ENCODE results near the gene LRTM2.

LRTM2 gene

DNA sequence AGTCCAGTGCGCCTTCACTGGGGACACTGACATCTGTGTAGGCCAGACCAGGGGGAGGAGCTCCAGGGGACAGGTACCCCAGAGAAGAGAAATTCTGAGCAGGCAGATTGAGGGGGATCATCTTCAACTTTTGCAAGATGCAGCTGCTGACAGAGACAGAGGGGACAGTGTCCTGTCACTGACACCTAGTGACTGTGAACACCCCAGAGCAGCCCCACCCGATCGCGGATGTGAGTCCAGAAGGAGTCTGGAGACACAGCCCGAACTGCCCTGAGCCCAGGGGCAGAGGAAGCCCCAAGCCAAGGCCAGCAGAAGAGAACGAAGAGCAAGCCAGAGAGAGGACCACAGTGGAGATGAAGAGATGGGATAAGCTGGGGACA is 21.7 kb upstream of the LRTM2 start:
- no peak for DNase-seq

GRCh38 chr12:1799051-1799881 is 21.1 kb upstream of the LRTM2 start:
- no peak for DNase-seq

- no peak for DNase-seq
Observed at GRCh38 chr12:1799882-1800400, 20.4 kb upstream of the LRTM2 start.

GRCh38 chr12:1800401-1801302 is 19.7 kb upstream of the LRTM2 start:
- peak; percentile 41 for DNase-seq

DNA sequence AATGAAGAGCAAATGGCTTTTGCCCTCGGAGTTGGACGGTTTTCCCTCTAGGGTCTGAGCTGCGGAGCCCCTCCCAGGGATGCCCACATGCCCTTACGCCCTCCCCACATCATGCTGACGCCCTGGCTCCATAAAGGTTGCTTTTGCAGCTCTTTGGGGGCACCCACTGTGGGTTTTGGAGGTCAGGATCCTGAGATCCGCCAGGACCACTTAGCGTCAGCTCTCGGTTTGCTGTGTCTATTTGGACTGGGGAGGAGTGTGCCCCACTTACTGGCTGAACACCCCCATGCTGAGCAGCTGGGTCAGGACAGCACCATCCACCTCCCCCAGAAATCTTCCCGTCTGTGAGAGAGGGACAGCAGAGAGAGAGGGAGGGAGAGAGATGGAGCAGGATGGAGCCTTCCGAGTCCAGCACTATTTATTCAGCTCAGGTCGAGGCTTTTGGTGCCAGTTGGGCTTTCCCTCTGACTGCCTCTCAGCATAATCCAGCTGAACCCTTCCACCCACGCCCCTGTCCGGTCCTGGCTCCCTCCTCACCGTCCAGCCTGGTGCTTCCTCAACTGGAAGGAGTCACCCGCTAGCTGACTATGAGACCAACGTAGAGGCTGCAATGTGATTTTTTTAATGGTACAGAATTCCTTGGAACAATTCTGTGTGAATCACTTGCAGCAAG is 18.9 kb upstream of the LRTM2 start:
- no peak for DNase-seq

- no peak for DNase-seq
Observed at GRCh38 chr12:1803736-1804135, 16.6 kb upstream of the LRTM2 start.

DNA sequence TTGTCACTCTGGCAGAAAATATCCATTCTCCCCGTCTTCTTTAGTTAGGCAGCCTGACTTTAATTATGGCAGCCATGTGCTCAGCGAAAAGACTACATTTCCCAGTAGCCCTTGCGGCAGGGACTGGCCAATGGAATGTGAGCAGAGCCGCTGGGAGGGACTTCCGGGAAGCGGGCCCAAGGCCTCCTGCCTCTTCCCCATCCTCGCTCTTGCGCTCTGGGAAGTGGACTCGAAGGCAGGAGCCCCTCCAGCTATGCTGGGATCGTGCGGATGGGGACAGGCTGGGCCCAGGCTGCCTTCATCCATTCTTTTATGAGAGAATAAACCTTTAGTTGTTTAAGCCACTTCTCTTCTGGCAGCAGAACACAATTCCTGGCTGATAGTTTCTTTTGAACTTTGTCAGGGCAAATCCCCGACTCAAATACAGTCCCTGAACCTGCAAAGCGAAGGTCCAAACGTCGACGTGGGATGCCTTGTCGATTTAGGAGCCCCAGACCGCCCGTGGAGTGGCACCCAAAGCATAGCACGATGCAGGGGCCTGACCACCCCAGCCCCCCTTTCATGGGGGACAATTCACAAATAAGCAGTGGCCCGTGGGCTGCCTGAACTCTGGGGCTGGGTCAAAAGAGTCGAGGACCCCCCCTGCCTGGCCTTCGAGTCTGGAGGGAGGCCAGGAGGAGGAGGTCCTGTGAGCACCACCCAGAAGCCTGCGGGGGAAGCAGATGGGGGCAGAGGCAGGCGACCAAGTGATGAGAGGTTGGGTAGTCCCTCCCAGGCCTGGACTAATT is 15.6 kb upstream of the LRTM2 start:
- DNase-seq, result peak; percentile 91

GRCh38 chr12:1805441-1806081 is 14.8 kb upstream of the LRTM2 start:
- DNase-seq, result no peak

DNA sequence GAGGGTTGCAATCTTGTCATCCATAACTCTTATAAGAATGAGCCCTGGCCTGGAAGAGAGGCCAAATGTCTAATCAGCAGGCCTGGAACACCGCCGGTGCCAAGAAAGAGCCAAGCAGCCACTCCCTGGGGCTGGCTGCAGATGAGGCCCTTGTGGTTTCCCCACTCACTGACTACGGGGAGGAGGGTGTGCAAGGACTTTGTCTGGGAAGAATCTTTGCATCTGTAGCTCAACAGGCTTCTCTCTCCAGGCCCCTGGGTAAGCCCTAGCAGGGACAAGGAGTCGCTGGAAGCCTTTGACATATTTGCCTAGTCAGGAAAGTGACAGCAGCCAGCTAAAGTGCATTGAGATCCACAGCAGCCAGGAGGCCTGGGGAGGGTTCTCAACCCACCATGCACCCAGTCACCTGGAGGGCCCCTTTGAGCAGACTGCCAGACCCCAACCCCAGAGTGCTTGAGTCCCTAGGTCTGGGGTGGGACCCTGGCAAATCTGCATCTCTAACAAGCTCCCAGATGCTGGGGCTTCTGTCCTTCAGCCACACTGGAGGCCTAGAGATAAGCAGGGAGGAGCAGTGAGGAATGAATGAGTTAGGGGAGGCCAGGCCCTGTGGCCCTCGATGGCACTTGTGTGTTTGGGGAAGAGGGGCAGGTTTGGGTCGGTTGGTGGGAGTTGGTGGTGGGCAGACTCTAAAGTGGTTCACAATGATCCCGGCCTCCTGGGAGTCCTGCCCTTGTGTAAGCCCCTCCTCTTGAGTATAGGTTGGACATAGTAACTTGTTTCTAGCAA is 13.9 kb upstream of the LRTM2 start:
- no peak for DNase-seq

DNA sequence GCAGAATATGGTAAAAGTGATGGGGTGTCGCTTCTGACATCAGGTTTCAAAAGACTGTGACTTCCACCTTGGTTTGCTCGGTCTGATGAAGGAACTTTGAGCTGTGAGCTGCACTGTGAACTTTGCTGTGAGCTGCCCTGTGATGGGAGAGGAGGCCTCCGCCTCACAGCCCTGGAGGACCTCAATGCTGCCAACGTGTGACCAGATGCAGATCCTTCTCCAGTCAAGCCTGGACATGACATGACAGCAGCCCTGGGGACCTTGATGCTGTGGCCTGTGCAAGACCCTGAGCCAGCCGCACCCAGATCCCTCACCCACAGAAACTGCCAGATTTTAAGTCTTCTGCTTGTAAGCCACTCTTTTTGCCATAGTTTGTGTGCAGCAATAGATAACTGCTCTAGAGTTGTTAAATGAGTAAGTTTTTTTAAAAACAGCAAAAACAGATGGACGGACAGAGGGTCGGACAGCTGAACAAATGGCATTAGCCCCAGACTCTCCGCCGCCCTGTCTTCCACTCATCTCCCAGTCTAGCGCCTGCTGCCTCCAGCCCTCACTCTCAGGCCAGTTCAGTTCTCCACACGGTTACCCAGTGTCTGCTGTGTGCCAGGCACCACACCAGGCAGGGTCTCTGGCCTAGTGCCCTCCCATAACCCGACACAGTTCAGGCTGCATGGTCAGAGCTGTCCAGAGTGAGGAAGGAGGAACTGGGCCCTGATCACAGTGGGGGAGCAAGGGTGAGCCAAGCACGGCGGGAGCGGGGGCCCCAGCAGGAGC is 13.1 kb upstream of the LRTM2 start:
- no peak for DNase-seq

- no peak for DNase-seq
Observed at GRCh38 chr12:1808036-1808797, 12.1 kb upstream of the LRTM2 start.

DNA sequence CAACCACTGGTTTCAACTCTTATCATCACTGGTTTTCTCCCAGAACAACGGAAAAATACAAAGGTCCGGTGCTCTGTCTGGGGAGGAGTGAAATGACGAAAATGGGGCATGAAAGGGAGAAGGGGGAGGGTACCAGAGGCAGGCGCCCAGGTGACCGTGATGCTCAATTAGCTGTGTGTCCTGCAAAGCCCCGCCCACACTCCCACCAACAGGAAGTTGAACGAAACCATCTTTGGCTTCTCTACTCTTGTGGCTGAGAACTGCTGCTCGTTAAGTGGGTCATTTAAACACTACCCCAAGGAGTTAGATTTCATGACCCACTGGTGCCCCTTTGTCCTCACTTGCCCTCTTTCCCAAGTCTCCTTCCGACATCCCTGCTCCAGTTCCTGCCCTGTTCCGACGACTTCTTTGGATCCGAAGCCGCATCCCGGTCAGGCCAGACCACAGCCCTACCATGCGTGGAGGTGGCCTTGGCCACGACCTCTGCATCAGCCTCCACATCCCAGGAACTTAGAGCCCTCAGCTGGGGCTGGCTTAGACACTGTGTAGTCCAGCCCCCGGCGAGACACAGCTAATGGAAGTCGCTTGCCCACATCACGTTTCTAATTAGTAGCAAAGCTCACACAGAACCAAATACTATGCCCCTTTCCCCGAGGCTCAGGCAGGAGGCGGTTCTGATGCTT is 11.4 kb upstream of the LRTM2 start:
- DNase-seq, result no peak

DNA sequence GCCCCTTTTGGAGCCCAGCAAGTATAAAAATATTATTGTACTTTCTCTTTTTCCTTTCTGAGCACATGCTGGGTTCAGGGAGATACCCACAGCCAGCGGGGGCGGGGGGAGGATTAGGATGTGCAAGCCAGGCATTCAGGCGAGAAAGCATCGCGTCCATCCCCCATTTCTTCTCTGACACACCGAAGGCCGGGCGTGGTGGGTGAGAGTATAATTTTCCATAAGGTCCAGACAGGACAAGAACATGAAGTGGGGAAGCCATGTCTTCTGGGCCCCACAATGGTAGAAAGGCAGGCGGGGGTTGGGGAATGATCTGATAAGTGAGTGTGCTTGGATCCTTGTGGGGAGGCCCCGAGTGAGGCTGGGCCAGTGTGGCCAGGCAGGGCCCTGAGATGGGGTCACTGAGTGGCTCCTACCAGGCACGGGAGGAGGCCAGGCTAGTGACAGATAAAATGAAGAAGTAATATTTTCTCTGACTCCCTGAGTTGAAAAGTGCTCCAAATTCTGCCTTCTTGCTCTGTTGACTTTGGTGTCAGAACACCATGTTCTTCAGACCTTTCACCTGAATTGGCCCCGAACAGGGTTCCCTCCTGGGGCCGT is 10.7 kb upstream of the LRTM2 start:
- DNase-seq, result no peak

GRCh38 chr12:1810201-1810930 is 10.0 kb upstream of the LRTM2 start:
- no peak for DNase-seq

- DNase-seq, result no peak
Observed at GRCh38 chr12:1810931-1811280, 9.5 kb upstream of the LRTM2 start.

- DNase-seq, result peak; percentile 59
Observed at GRCh38 chr12:1811281-1811947, 9.0 kb upstream of the LRTM2 start.

GRCh38 chr12:1811948-1812291 is 8.4 kb upstream of the LRTM2 start:
- no peak for DNase-seq

Data from CD4-positive, alpha-beta T cell treated with Interleukin-6 for 4 hours (primary cell).